GM12873 (cell line): ENCODE measurements around the gene C17orf107.

Source experiments
- CTCF ChIP-seq: IDR thresholded peaks from 2 replicates; pipeline ENCODE4 v1.5.1; 2012; ENCODE audit warnings: low read depth, mild to moderate bottlenecking, moderate library complexity, low read length, control low read depth; ENCODE audit not compliant: insufficient read depth; ENCODE audit errors: missing control alignments

Gene C17orf107

DNA sequence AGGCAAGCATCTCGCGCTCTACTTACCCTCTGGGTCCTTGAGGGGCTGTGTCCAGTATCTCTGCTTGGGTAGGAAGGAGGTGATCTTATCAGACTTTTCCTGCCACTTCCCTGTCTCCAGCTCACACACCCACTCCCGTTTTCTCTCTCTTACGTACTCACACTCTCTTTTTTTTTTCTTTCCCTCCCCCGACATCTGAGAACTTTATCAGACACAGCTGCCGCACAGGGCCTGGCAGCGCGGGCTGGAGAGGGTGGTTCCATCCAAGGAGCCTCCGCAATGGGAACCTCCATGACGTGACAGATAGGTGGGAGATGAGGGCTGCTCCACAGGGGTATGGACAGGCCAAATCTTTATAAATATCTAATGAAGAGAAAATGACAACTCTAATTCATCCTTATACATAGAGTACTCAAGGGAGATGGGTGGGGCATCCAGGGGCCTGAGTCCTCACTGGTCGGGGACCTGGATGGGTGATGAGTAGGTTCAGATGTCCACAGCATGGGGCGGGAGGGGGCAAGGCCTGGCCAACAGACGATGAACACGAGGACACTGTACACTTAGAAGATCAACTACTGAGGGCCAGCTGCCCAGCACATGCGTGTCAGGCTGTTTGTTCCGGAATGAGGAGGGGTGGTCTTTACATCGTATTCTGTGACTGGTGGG lies 42.9 kb upstream of the C17orf107 start:
- no peak for TF ChIP-seq CTCF

- TF ChIP-seq CTCF = no peak
Measured at GRCh38 chr17:4856937-4857314, 42.4 kb upstream of the C17orf107 start.

DNA sequence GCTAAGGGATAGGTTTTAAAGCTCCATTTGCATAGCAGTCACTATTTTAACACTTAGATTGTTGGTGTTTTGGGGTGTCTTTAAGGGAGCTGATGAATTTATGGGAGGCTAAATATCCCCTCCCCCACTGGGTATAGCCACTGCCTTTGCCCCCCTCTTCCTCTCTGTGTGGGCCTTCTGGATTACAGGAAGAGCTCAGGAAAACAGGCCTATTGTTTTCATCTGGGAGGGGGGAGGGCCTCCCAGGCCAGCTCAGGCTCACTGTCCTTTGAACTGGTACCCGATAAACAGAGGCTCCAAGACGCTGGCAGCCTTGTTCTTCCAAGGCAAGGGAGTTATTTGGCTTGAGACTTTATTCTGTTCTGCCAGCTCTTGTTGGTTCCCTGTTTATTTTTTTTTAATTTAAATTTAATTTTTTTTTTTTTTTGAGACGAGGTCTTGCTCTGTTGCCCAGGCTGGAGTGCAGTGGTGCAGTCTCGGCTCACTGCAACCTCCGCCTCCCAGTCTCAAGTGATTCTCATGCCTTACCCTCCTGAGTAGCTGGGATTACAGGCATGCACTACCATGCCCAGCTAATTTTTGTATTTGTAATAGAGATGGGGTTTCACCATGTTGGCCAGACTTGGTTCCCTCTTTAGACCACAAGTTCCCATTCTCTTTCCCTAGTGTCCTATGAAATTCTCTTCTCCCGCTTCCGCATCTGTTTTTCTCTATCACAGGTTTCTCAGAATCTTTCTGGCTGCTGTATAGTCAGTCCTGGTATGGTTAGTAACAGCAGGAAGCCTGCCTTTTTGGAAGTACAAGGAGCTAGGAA lies 41.1 kb upstream of the C17orf107 start:
- TF ChIP-seq CTCF = no peak

DNA sequence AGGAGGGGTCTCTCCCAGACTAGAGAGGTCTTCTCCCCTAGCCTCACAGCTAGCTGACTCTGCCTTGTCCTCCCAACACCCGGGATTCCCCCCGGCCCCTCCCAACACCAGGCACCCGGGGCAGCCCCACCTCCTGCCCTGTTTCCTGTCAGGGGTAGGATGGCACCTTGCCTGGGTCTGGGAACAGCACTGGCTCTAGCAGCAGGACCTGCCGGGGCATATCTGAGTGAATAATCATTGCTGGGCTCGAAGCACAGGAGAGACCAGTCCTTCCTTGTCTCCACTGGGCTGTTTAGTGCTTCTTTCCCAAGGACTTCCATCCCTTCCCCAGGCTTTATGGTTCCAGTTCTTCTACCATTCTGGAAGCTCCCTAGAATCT lies 40.5 kb upstream of the C17orf107 start:
- TF ChIP-seq CTCF = no peak

DNA sequence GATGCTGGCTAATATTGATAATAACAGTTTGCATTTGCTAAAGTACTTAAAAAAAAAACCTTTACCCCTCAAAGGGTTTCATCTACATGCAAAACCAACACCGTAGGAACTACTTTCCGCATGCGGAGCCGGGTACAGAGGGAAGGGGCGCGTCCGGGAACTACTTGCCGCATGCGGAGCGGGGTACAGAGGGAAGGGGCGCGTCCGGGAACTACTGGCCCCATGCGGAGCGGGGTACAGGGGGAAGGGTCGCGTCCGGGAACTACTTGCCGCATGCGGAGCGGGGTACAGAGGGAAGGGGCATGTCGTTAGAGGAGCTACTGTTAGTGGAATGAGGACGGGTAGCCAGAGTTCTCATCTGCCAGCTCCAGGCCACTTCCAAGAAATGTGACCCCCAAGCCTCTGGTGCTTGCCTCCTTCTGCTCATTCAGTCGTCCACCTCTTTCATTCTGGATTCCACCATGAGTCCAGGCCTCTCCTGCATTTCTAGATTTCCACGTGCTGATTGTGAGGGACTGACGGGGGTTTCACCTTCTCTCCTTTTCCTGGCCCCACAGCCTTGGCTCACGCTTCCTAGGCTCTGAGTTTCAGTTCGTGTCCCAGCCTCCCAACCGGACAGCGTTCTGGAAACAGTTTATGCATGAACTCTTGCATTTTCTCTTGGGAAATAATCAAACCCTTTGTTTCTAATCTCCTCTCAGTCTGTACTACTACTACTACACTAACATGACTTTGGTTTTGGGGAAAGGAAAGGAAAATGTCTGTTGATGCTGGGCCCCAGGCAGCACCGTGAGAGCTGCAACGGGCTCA lies 39.3 kb upstream of the C17orf107 start:
- TF ChIP-seq CTCF = no peak

DNA sequence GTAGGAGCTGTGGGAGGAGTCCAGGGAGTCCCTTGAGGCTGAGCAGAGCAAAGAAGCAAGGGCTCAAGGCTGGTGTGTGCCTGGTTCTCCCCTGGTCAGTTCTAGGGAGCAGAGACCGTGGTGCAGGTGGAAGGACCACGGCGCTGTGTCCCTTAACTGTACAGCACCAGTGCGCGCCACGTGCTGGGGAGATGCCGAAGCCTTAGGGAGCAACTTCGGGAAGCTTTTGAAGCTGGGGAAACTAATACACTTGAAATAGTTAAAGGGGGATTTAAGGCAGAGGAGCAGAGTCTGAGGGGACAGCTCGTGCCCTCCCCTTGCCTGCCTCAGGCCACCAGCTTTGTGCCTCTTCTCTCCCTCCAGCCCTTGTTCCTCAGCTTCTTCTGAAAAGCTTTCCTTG lies 38.7 kb upstream of the C17orf107 start:
- no peak for TF ChIP-seq CTCF

DNA sequence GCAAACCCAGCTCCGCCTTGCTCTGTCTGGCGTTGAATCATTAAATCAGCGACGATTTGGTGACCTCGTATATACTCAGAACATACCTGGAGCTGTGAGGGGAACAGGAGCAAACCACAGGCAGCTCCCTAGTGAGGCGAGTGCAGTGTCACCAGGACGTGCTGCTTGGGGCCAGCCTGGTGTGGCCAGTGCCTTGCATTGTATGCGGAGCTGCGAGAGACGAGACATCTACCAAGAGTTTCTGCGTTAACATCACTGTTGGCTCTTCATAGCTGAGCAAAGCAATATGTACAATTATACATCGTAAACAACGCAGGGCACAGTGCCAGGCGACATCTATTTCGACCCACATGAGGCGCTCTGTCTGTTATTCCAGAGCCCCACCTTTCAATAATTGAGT lies 38.3 kb upstream of the C17orf107 start:
- TF ChIP-seq CTCF = no peak
